Suprapubic skin (tissue), 4 donors: ENCODE results near the gene RBMXL2. TPM values are rescaled to one million over a fixed set of nuclear protein-coding genes. Genes with fewer than 3 reads are reported as not detected.

ENCODE experiments used
- DNase-seq, 2 donors: peaks; one replicate each; pipeline ENCODE4 v3.0.0-alpha.2; 2019; ENCODE audit warnings: low spot score in 2 of 2
- H3K27ac ChIP-seq: fragments of 200-600 bp; sonication (generic); one replicate; pipeline ENCODE4 v1.5.1; 2019
- H3K27me3 ChIP-seq: fragments of 200-600 bp; sonication (generic); one replicate; pipeline ENCODE4 v1.5.1; 2019
- H3K36me3 ChIP-seq: fragments of 200-600 bp; sonication (generic); one replicate; pipeline ENCODE4 v1.5.1; 2019
- H3K4me1 ChIP-seq: fragments of 200-600 bp; sonication (generic); one replicate; pipeline ENCODE4 v1.5.1; 2019
- H3K4me3 ChIP-seq: fragments of 200-600 bp; sonication (generic); one replicate; pipeline ENCODE4 v1.5.1; 2019; ENCODE audit warnings: mild to moderate bottlenecking
- H3K9me3 ChIP-seq: fragments of 200-600 bp; sonication (generic); one replicate; pipeline ENCODE4 v1.5.1; 2019
- EP300 ChIP-seq: sonication (generic); formaldehyde crosslinking; IDR thresholded peaks from one replicate; pipeline ENCODE4 v1.6.1; 2017; ENCODE audit warnings: antibody characterized with exemption
- POLR2A ChIP-seq, 2 donors: fragments of 450-650 bp; IDR thresholded peaks; one replicate each; pipeline ENCODE4 v1.6.1; 2017; ENCODE audit warnings: antibody characterized with exemption in 2 of 2, mild to moderate bottlenecking in 2 of 2, moderate library complexity in 2 of 2
- POLR2AphosphoS5 ChIP-seq, 3 donors: sonication (generic); formaldehyde crosslinking; IDR thresholded peaks; one replicate each; pipeline ENCODE4 v1.6.1; 2017; ENCODE audit warnings: antibody characterized with exemption in 3 of 3
- WGBS: methylation state at CpG from one replicate; pipeline ENCODE4 v1.1.5; 2018; 5-methylcytosine and 5-hydroxymethylcytosine counted together
- total RNA-seq, 4 donors: library from RNA; depleted of rRNA; stranded (reverse); fragments of >200 nt; gene quantifications; one replicate each; pipeline ENCODE4 v1.1.0, GENCODE V29; 2016
- TF ChIP-seq, protein P1 (sequence below), 2 donors: fragments of 200-600 bp in 1 of 2; fragments of 450-650 bp in 1 of 2; sonication (generic) in 1 of 2; IDR thresholded peaks; one replicate each; pipeline ENCODE4 v1.5.1; 2016 to 2019; ENCODE audit warnings: antibody characterized with exemption in 2 of 2, mild to moderate bottlenecking in 1 of 2, moderate library complexity in 1 of 2

Gene RBMXL2
- total RNA-seq, 4 donors from 2014 or later = not detected

- no peak for DNase-seq
- Histone ChIP-seq H3K4me1 (no peaks in the 10 kb centered on the region), H3K27me3 (peaks cover 7% of the 10 kb centered on the region), H3K4me3 (no peak overlapping the region), H3K36me3 (no peaks in the 10 kb centered on the region), H3K27ac (no peak overlapping the region), H3K9me3 (no peaks in the 10 kb centered on the region)
- TF ChIP-seq, protein P1, sequence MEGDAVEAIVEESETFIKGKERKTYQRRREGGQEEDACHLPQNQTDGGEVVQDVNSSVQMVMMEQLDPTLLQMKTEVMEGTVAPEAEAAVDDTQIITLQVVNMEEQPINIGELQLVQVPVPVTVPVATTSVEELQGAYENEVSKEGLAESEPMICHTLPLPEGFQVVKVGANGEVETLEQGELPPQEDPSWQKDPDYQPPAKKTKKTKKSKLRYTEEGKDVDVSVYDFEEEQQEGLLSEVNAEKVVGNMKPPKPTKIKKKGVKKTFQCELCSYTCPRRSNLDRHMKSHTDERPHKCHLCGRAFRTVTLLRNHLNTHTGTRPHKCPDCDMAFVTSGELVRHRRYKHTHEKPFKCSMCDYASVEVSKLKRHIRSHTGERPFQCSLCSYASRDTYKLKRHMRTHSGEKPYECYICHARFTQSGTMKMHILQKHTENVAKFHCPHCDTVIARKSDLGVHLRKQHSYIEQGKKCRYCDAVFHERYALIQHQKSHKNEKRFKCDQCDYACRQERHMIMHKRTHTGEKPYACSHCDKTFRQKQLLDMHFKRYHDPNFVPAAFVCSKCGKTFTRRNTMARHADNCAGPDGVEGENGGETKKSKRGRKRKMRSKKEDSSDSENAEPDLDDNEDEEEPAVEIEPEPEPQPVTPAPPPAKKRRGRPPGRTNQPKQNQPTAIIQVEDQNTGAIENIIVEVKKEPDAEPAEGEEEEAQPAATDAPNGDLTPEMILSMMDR (IDR thresholded peaks at IDR 0.05) = no peak
- TF ChIP-seq POLR2A (IDR thresholded peaks at IDR 0.05) (no peak), EP300 (no peak), POLR2AphosphoS5 (IDR thresholded peaks at IDR 0.05) (no peak)
- 97% methylated on average over 3 of the region's 3 CpGs for WGBS
Measured at GRCh38 chr11:7116370-7116769, 27.6 kb downstream of the RBMXL2 start.

DNA sequence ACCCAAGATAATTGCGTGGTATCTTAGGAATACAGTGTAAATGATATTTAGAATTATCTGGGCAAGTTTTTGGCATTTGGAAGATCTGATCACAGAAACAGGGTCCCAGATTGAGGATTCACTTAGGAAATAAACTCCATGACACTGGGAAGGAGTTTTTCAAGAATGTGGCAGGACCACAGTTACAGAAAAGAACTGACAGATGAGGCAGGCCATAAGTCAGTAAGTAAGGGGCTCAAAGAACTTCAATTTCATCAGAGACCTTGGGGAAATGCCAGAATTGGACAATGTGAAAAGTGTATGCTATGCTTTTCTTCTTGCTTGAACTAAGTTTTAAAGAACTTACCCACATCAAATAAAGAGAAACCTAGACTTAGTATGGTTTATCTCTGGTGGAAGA, 49.3 kb downstream of the RBMXL2 start:
- 97% methylated on average over 1 of the region's 1 CpG for WGBS
- H3K36me3 ChIP-seq = no peaks in the 10 kb centered on the region
- H3K4me3 ChIP-seq = no peak overlapping the region
- DNase-seq = no peak
- H3K4me1 ChIP-seq = no peaks in the 10 kb centered on the region
- H3K9me3 ChIP-seq = no peaks in the 10 kb centered on the region
- H3K27ac ChIP-seq = no peak overlapping the region
- TF ChIP-seq, protein P1 (IDR thresholded peaks at IDR 0.05) = no peak
- no peak for TF ChIP-seq POLR2AphosphoS5 (IDR thresholded peaks at IDR 0.05)
- no peak for TF ChIP-seq POLR2A (IDR thresholded peaks at IDR 0.05)
- TF ChIP-seq EP300 = no peak
- H3K27me3 ChIP-seq = no peaks in the 10 kb centered on the region

Other genes with a start within 250 kb of the RBMXL2 start
- gene OR10A5, start 243.3 kb upstream of the RBMXL2 start, total RNA-seq = not detected
- not detected for gene OR10A2, start 225.9 kb upstream of the RBMXL2 start, total RNA-seq
- gene OR10A4, start 212.4 kb upstream of the RBMXL2 start, total RNA-seq = not detected
- gene OR2D2, start 196.5 kb upstream of the RBMXL2 start, total RNA-seq = under 1 TPM in 2 of 4 donors, not detected in 2; 0.72 to 0.76 TPM
- not detected for gene OR2D3, start 168.0 kb upstream of the RBMXL2 start, total RNA-seq
- 1 to 10 TPM in 2 of 4 donors, under 1 TPM in 2; 0.36 to 1.6 (median 1.2) TPM for gene ZNF215, start 162.6 kb upstream of the RBMXL2 start, total RNA-seq
- gene ZNF214, start 68.7 kb upstream of the RBMXL2 start, total RNA-seq = 1 to 10 TPM in 1 of 4 donors, under 1 TPM in 3; 0.53 to 3.5 (median 0.68) TPM
- gene NLRP14, start 68.5 kb upstream of the RBMXL2 start, total RNA-seq = not detected
- 1 to 10 TPM in 1 of 4 donors, under 1 TPM in 3; 0.24 to 2.1 (median 0.52) TPM for gene SYT9, start 162.9 kb downstream of the RBMXL2 start, total RNA-seq